GM23248 (cell line): ENCODE data around the gene SETD7.

Source experiments
- EZH2 ChIP-seq: fragments of 200-600 bp; sonication (generic); IDR thresholded peaks from 2 replicates; pipeline ENCODE4 v1.6.1; 2018; ENCODE audit warnings: antibody characterized with exemption, mild to moderate bottlenecking; ENCODE audit not compliant: insufficient read depth, poor library complexity, severe bottlenecking
- EZH2phosphoT487 ChIP-seq: fragments of 200-600 bp; sonication (generic); IDR thresholded peaks from 2 replicates; pipeline ENCODE4 v1.6.1; 2018; ENCODE audit warnings: antibody characterized with exemption, moderate library complexity, mild to moderate bottlenecking, low read depth; ENCODE audit not compliant: insufficient read depth

DNA sequence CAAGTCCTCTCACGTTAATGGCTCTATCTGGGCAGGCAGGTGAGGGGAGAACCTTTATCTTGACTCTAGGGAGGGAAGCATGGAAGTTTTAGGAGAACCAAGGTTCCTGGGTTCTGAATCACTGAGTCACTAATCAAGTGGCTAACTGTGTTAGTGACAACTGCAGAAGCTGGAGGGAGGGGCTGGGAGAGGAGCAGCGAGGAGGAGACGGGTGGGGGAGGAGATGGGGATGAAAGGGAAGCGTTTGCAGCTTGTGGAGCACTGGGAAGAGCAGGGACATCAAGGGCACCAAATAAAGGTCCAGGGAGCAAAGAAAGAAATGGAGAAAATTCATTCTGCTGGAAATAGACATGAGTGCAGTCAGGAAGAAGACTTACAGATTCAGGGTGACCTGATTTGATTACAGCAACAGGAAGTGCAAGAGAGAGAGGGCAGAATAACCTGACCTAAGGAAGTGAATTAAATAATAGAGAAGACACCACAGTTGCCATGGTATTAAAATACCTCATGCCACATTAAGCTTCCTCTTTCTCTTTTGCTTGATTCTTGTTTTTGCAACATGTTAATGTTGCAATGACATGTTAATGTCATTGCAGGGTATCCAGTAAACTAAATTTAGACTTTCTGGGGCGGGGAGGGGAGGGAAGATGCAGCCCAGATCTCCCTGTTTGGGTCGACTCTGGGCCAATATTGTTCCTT, 4.5 kb upstream of the SETD7 start:
- TF ChIP-seq EZH2phosphoT487 (no peak), EZH2 (no peak)
